ENCODE data around the gene ANO5. TPM values are rescaled to one million over a fixed set of nuclear protein-coding genes. Genes with fewer than 3 reads are reported as not detected.

Gene ANO5
- total RNA-seq, 1 donor from 2014 or later = 16.5 TPM

- H3K4me1 ChIP-seq = no peaks in the 10 kb centered on the region
- H3K4me2 ChIP-seq = no peak overlapping the region
- no peaks in the 10 kb centered on the region for H3K4me1 Mint-ChIP-seq
- H3K4me3 Mint-ChIP-seq = no peak overlapping the region
- H3K4me3 ChIP-seq = no peak overlapping the region
- H3K27ac Mint-ChIP-seq = no peak overlapping the region
- no peak overlapping the region for H3K27ac ChIP-seq
- H3K27me3 ChIP-seq = peaks cover 3% of the 10 kb centered on the region
- no peaks in the 10 kb centered on the region for H3K27me3 Mint-ChIP-seq (ENCODE audit: insufficient read depth, low read depth)
- H3K36me3 Mint-ChIP-seq = no peaks in the 10 kb centered on the region
- no peaks in the 10 kb centered on the region for H3K9me3 Mint-ChIP-seq
- TF ChIP-seq EZH2 (IDR thresholded peaks at IDR 0.05) = no peak
- no peak for TF ChIP-seq EZH2phosphoT487 (IDR thresholded peaks at IDR 0.05)
- no peak for TF ChIP-seq CTCF (IDR thresholded peaks at IDR 0.05)
- no peaks in the 10 kb centered on the region for H4K20me1 ChIP-seq (ENCODE audit: low read depth)
- H3F3A ChIP-seq (ENCODE audit: low read depth) = no peaks in the 10 kb centered on the region
- no peaks in the 10 kb centered on the region for H3K79me2 ChIP-seq (ENCODE audit: low read depth)
- H3K9me3 ChIP-seq (ENCODE audit: low read depth) = no peaks in the 10 kb centered on the region
- H2AFZ ChIP-seq (replicated peaks) = no peak overlapping the region
- no peak for DNase-seq (ENCODE audit: low spot score)
- H3K9ac ChIP-seq = no peak overlapping the region
- no peaks in the 10 kb centered on the region for H3K36me3 ChIP-seq
Measured at GRCh38 chr11:22331771-22332170, 138.9 kb downstream of the ANO5 start.

Other genes with a start within 250 kb of the ANO5 start
- not detected in 2 replicates for gene SLC17A6, start 145.3 kb downstream of the ANO5 start, total RNA-seq (ENCODE audit: low replicate concordance)

All from neural progenitor cell (in vitro differentiated cells).